SK-N-SH (cell line): ENCODE results near the gene FKBP8. TPM values are rescaled to one million over a fixed set of nuclear protein-coding genes. Genes with fewer than 3 reads are reported as not detected.

ENCODE experiments used
- CTCF ChIA-PET: fragments of 300-600, 350-600 bp; formaldehyde crosslinking; extraction: SDS; loops from one replicate; lab custom pipeline; 2021; lab: Yijun Ruan, JAX
- POLR2A ChIA-PET: fragments of 350-600 bp; sonication (Branson Sonifier 250); formaldehyde crosslinking; extraction: SDS; loops from one replicate; lab custom pipeline; 2020; ENCODE audit warnings: antibody characterized with exemption, inconsistent platforms; lab: Yijun Ruan, JAX
- DNase-seq: peaks from one replicate; pipeline ENCODE4 v3.0.0; 2012
- H2AFZ ChIP-seq: fragments of 200-600 bp; sonication (generic); 2 replicates; pipeline ENCODE4 v1.8.1; 2016; ENCODE audit warnings: antibody characterized with exemption, mild to moderate bottlenecking, low read depth
- H3F3A ChIP-seq: fragments of 200-600 bp; sonication (generic); replicated peaks from 2 replicates; pipeline ENCODE3; 2016; ENCODE audit warnings: antibody characterized with exemption, mild to moderate bottlenecking; ENCODE audit not compliant: insufficient read depth
- H3K27ac ChIP-seq, 2 experiments: fragments of 200-500 bp in 1 of 2; fragments of 200-600 bp in 1 of 2; sonication (Bioruptor generic) in 1 of 2; sonication (generic), shearing (Covaris generic) in 1 of 2; 2 replicates each; pipeline versions ENCODE4 v1.5.1 to v1.6.1; 2014 to 2016; ENCODE audit warnings: low read depth in 2 of 2, inconsistent platforms in 1 of 2, low read length in 1 of 2, mild to moderate bottlenecking in 1 of 2, mixed read lengths in 1 of 2
- H3K27me3 ChIP-seq: fragments of 200-600 bp; sonication (generic), shearing (Covaris generic); 2 replicates; pipeline ENCODE4 v1.6.1; 2016; ENCODE audit warnings: mixed run types; ENCODE audit not compliant: insufficient read depth
- H3K36me3 ChIP-seq, 2 experiments: fragments of 200-500 bp in 1 of 2; fragments of 200-600 bp in 1 of 2; sonication (Bioruptor generic) in 1 of 2; sonication (generic) in 1 of 2; replicated peaks in 1 of 2; 2 replicates each; pipeline versions ENCODE3 to v1.5.1; 2014 to 2016; ENCODE audit warnings: low read length in 1 of 2, mild to moderate bottlenecking in 1 of 2; ENCODE audit not compliant: insufficient read depth in 2 of 2, control insufficient read depth in 1 of 2
- H3K4me1 ChIP-seq, 2 experiments: fragments of 200-500 bp in 1 of 2; fragments of 200-600 bp in 1 of 2; sonication (Bioruptor generic) in 1 of 2; sonication (generic), shearing (Covaris generic) in 1 of 2; 2 replicates each; pipeline versions ENCODE4 v1.5.1 to v1.6.1; 2014 to 2016; ENCODE audit warnings: low read depth in 1 of 2, low read length in 1 of 2, mixed run types in 1 of 2; ENCODE audit not compliant: insufficient read depth in 2 of 2, control insufficient read depth in 1 of 2
- H3K4me2 ChIP-seq: fragments of 200-600 bp; sonication (generic), shearing (Covaris generic); 2 replicates; pipeline ENCODE4 v1.6.1; 2017; ENCODE audit warnings: mixed run types
- H3K4me3 ChIP-seq, 2 experiments: fragments of 200-500 bp in 1 of 2; fragments of 200-600 bp in 1 of 2; sonication (Bioruptor generic) in 1 of 2; sonication (generic), shearing (Covaris generic) in 1 of 2; 2 replicates each; pipeline versions ENCODE4 v1.5.1 to v1.8.1; 2014 to 2016; ENCODE audit warnings: low read depth in 2 of 2, inconsistent platforms in 1 of 2, low read length in 1 of 2, mild to moderate bottlenecking in 1 of 2, mixed read lengths in 1 of 2, moderate library complexity in 1 of 2
- H3K79me2 ChIP-seq: fragments of 200-600 bp; sonication (generic); 2 replicates; pipeline ENCODE4 v1.8.1; 2017; ENCODE audit warnings: mild to moderate bottlenecking; ENCODE audit not compliant: insufficient read depth
- H3K9ac ChIP-seq: fragments of 200-600 bp; sonication (generic); 2 replicates; pipeline ENCODE4 v1.6.1; 2017; ENCODE audit warnings: mixed run types
- H3K9me2 ChIP-seq: fragments of 200-600 bp; sonication (generic); 2 replicates; pipeline ENCODE4 v1.6.1; 2017; ENCODE audit warnings: mixed run types
- H3K9me3 ChIP-seq: fragments of 200-600 bp; sonication (generic); 2 replicates; pipeline ENCODE4 v1.6.1; 2017; ENCODE audit warnings: mixed run types, mild to moderate bottlenecking, moderate library complexity
- H4K20me1 ChIP-seq: fragments of 200-600 bp; sonication (generic); 2 replicates; pipeline ENCODE4 v1.6.1; 2017; ENCODE audit warnings: mild to moderate bottlenecking, mixed run types; ENCODE audit not compliant: insufficient read depth
- CHD2 ChIP-seq: fragments of 150-350 bp; IDR thresholded peaks from 2 replicates; pipeline ENCODE4 v1.6.1; 2018; ENCODE audit warnings: low read length; ENCODE audit not compliant: partially characterized antibody
- ELF1 ChIP-seq: IDR thresholded peaks from 2 replicates; pipeline ENCODE4 v1.4.0; 2012
- EZH2phosphoT487 ChIP-seq: fragments of 200-600 bp; sonication (generic); IDR thresholded peaks from 2 replicates; pipeline ENCODE4 v1.6.1; 2017; ENCODE audit warnings: low read depth, mixed run types, mild to moderate bottlenecking, antibody characterized with exemption, moderate library complexity, borderline replicate concordance
- FOSL2 ChIP-seq: IDR thresholded peaks from 2 replicates; pipeline ENCODE4 v1.4.0; 2012; ENCODE audit warnings: low read depth, mild to moderate bottlenecking, moderate library complexity, borderline replicate concordance
- GABPA ChIP-seq: IDR thresholded peaks from 2 replicates; pipeline ENCODE4 v1.4.0; 2012; ENCODE audit warnings: low read depth, mild to moderate bottlenecking
- GATA2 ChIP-seq: sonication (generic); formaldehyde crosslinking; IDR thresholded peaks from 2 replicates; pipeline ENCODE4 v1.5.0; 2020; ENCODE audit warnings: mild to moderate bottlenecking, missing genetic modification reagents
- MAX ChIP-seq: IDR thresholded peaks from 2 replicates; pipeline ENCODE4 v1.4.0; 2012; ENCODE audit warnings: low read depth
- MEF2A ChIP-seq: IDR thresholded peaks from 2 replicates; pipeline ENCODE4 v1.4.0; 2012; ENCODE audit warnings: low read depth, borderline replicate concordance
- POLR2AphosphoS5 ChIP-seq: IDR thresholded peaks from 2 replicates; pipeline ENCODE4 v1.6.1; 2012; ENCODE audit warnings: low read depth, low read length
- SIN3A ChIP-seq: IDR thresholded peaks from 2 replicates; pipeline ENCODE4 v1.6.1; 2012; ENCODE audit warnings: low read depth, mild to moderate bottlenecking, low read length, moderate library complexity, borderline replicate concordance
- SMC3 ChIP-seq: IDR thresholded peaks from 2 replicates; pipeline ENCODE4 v1.6.1; 2012; ENCODE audit warnings: low read depth, low read length, improper control_type of control experiment
- TEAD4 ChIP-seq: IDR thresholded peaks from 2 replicates; pipeline ENCODE4 v1.4.0; 2012; ENCODE audit warnings: mild to moderate bottlenecking, borderline replicate concordance; ENCODE audit not compliant: insufficient read depth
- WGBS: methylation state at CpG from one replicate; pipeline ENCODE4 v1.1.6; 2017; ENCODE audit warnings: low lambda C conversion rate; 5-methylcytosine and 5-hydroxymethylcytosine counted together
- polyA plus RNA-seq, 3 experiments: library from polyadenylated mRNA; depleted of rRNA; stranded (reverse); fragments of >200 nt; gene quantifications; 2 replicates each; pipeline ENCODE4 v1.2.3, GENCODE V29; 2012
- TF ChIP-seq, protein P1 (sequence below): IDR thresholded peaks from 2 replicates; pipeline ENCODE4; 2012

The FKBP8 gene
- polyA plus RNA-seq, 1 of the 3 experiments (the other 2 are of a cell fraction): 273 TPM

DNA sequence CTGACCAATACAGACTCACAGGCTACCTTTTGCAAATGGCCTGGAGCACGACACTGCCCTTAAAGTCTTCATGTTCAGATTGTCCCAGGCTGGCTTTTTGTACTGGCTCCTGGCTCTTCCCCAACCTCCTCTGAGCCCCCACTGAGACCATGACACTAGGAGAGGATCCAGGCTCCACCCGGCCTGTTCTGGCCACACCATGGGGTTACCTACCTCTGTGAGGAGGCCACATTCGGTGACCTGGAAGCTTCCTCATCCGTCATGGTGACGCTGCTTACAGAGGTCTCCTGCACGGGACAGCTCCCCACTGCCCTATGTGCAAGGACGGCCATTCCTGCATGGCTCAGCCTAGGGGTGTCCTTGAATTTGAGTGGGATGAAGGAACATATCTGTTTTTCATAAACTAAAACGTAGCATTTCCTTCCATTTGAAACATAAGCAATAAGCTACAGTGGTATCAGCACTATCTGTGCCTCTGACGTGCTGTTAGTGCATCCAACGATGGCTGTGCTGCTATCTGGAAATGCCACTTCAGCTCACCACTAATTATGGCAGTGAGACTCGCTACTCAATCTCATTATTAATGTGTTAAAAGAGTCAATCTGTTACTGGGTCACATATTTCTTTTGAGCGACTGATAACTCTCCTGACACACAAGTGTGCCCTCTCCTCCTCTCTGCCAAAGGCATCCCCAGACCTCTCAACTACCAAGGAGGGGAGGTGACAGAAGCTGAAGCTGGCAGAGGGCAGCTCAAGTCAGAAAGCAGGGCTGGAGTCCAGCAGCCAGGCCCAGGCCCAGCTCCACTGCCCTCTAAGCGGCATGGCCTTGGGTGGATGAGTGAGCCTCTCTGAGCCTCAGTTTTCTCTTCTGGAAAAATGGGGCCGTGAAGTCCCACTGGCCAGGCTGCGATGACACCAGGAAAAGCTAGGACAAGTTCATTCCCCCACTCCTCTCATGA lies 51.1 kb downstream of the FKBP8 start:
- Histone ChIP-seq H3K27me3 (no peaks in the 10 kb centered on the region), H3K36me3 (no peaks in the 10 kb centered on the region), H3K9me3 (no peaks in the 10 kb centered on the region), H4K20me1 (peaks cover 96% of the 10 kb centered on the region), H2AFZ (no peak overlapping the region), H3K4me1 (peaks cover 11 to 69% of the 10 kb centered on the region in 2 experiments; a peak in 2 of 4 replicates), H3K4me3 (no peak overlapping the region), H3F3A (peaks cover 4% of the 10 kb centered on the region), H3K27ac (peak overlapping the region in 1 of 2 experiments; percentile 45; a peak in 1 of 4 replicates)
- ChIA-PET CTCF (interaction anchor here (0.7 to 3.5 kb wide), 8 partner anchors 9 to 356 kb away, joined by 3 to 14 read pairs (median 4); no protein-coding TSS in a partner anchor), POLR2A (interaction anchor here (0.6 kb wide), 1 partner anchor 35 kb away, joined by 4 read pairs; no protein-coding TSS in a partner anchor)
- WGBS: 86% methylated on average over 15 of the region's 15 CpGs
- DNase-seq: no peak
- TF ChIP-seq, protein P1, sequence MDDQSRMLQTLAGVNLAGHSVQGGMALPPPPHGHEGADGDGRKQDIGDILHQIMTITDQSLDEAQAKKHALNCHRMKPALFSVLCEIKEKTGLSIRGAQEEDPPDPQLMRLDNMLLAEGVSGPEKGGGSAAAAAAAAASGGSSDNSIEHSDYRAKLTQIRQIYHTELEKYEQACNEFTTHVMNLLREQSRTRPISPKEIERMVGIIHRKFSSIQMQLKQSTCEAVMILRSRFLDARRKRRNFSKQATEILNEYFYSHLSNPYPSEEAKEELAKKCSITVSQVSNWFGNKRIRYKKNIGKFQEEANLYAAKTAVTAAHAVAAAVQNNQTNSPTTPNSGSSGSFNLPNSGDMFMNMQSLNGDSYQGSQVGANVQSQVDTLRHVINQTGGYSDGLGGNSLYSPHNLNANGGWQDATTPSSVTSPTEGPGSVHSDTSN: no peak
- TF ChIP-seq SMC3 (no peak), SIN3A (no peak), CHD2 (no peak), GABPA (no peak), TEAD4 (no peak), MEF2A (no peak), GATA2 (no peak)
- TF ChIP-seq, all 33 proteins: peak for 0
- Histone ChIP-seq H3K9ac (no peak overlapping the region), H3K9me2 (no peaks in the 10 kb centered on the region), H3K79me2 (peaks cover 88% of the 10 kb centered on the region), H3K4me2 (no peak overlapping the region)

GRCh38 chr19:18490728-18491127 lies 52.6 kb downstream of the FKBP8 start:
- H3K9me2 ChIP-seq: no peaks in the 10 kb centered on the region
- no peaks in the 10 kb centered on the region for H3K27me3 ChIP-seq
- H3K79me2 ChIP-seq: peaks cover 88% of the 10 kb centered on the region
- H3K4me3 ChIP-seq: no peak overlapping the region
- ChIA-PET CTCF (interaction anchor here (1.2 to 4.7 kb wide), 4 partner anchors 9 to 99 kb away, joined by 3 to 22 read pairs (median 20); partner anchors contain the start of gene REX1BD), POLR2A (no interaction called here)
- DNase-seq: no peak
- H3K36me3 ChIP-seq: no peaks in the 10 kb centered on the region
- no peaks in the 10 kb centered on the region for H3F3A ChIP-seq
- no peak overlapping the region for H3K27ac ChIP-seq
- no peak overlapping the region for H2AFZ ChIP-seq
- peaks cover 95% of the 10 kb centered on the region for H4K20me1 ChIP-seq
- no peak overlapping the region for H3K4me2 ChIP-seq
- H3K9me3 ChIP-seq: no peaks in the 10 kb centered on the region
- WGBS: 100% methylated on average over 5 of the region's 6 CpGs
- H3K9ac ChIP-seq: no peak overlapping the region
- no peak for TF ChIP-seq FOSL2
- no peak for TF ChIP-seq MAX
- no peak for TF ChIP-seq EZH2phosphoT487
- no peak for TF ChIP-seq GABPA
- TF ChIP-seq ELF1: no peak
- no peak for TF ChIP-seq POLR2AphosphoS5
- TF ChIP-seq GATA2: no peak
- TF ChIP-seq CHD2: no peak
- peaks cover 14 to 67% of the 10 kb centered on the region in 2 experiments; a peak in 2 of 4 replicates for H3K4me1 ChIP-seq
